Endodermal cell (in vitro differentiated cells): ENCODE measurements around the gene IHH. TPM values are rescaled to one million over a fixed set of nuclear protein-coding genes. Genes with fewer than 3 reads are reported as not detected.

ENCODE experiments used
- DNase-seq: peaks from one replicate; pipeline ENCODE4 v3.0.0-alpha.2; 2017
- H3K27ac ChIP-seq: 2 replicates; pipeline ENCODE4 v1.5.1; 2013; ENCODE audit warnings: mild to moderate bottlenecking, low read depth, low read length, moderate library complexity
- H3K27me3 ChIP-seq: 2 replicates; pipeline ENCODE4 v1.6.1; 2013; ENCODE audit warnings: mild to moderate bottlenecking, low read length, moderate library complexity; ENCODE audit not compliant: insufficient read depth, control insufficient read depth, poor library complexity, severe bottlenecking
- H3K36me3 ChIP-seq: 2 replicates; pipeline ENCODE4 v1.7.0; 2013; ENCODE audit warnings: mild to moderate bottlenecking, low read length, moderate library complexity; ENCODE audit not compliant: control insufficient read depth, insufficient read depth
- H3K4me1 ChIP-seq: one replicate; pipeline ENCODE4 v1.7.0; 2013; ENCODE audit warnings: low read length; ENCODE audit not compliant: control insufficient read depth, insufficient read depth
- H3K4me3 ChIP-seq: 2 replicates; pipeline ENCODE4 v1.5.1; 2013; ENCODE audit warnings: mild to moderate bottlenecking, low read length, moderate library complexity
- H3K9ac ChIP-seq: 2 replicates; pipeline ENCODE4 v1.6.1; 2013; ENCODE audit warnings: mild to moderate bottlenecking, low read length, moderate library complexity; ENCODE audit not compliant: poor library complexity, severe bottlenecking; ENCODE audit errors: extremely low read depth
- H3K9me3 ChIP-seq: 2 replicates; pipeline ENCODE4 v1.6.1; 2013; ENCODE audit warnings: mild to moderate bottlenecking, low read length, moderate library complexity; ENCODE audit not compliant: control insufficient read depth
- H3K27ac Mint-ChIP-seq: 2 replicates; pipeline ENCODE4 v1.8.0; 2020; ENCODE audit warnings: mixed read lengths
- H3K27me3 Mint-ChIP-seq: 2 replicates; pipeline ENCODE4 v1.8.0; 2021; ENCODE audit warnings: mild to moderate bottlenecking, mixed read lengths; ENCODE audit not compliant: insufficient read depth
- H3K36me3 Mint-ChIP-seq: 2 replicates; pipeline ENCODE4 v1.8.0; 2020; ENCODE audit warnings: low read depth, mixed read lengths
- H3K4me1 Mint-ChIP-seq: 2 replicates; pipeline ENCODE4 v1.8.0; 2020; ENCODE audit warnings: mixed read lengths
- H3K4me3 Mint-ChIP-seq: 2 replicates; pipeline ENCODE4 v1.8.0; 2020; ENCODE audit warnings: mild to moderate bottlenecking, moderate library complexity, mixed read lengths
- H3K9me3 Mint-ChIP-seq: 2 replicates; pipeline ENCODE4 v1.8.0; 2020; ENCODE audit warnings: mild to moderate bottlenecking, mixed read lengths
- WGBS, 2 experiments: methylation state at CpG; one replicate each; pipeline versions ENCODE4 v1.1.5 to v1.1.7; 2013; ENCODE audit warnings: missing lambda C conversion rate in 2 of 2, mixed read lengths in 1 of 2; ENCODE audit not compliant: insufficient coverage in 1 of 2, insufficient read length in 1 of 2; 5-methylcytosine and 5-hydroxymethylcytosine counted together
- total RNA-seq, 2 donors: library from RNA; stranded (reverse); fragmentation: NEBNext Ultra II Directional in 1 of 2; extraction: Animal tissue kit (Norgen Biotek cat#: 25700) in 1 of 2; gene quantifications; 2 replicates in 1 of 2; 3 replicates in 1 of 2; pipeline ENCODE4 v1.2.1, GENCODE V29; 2021
- TF ChIP-seq, protein P1 (sequence below): fragments of 200-600 bp; sonication (generic); conservative IDR thresholded peaks from 2 replicates; pipeline ENCODE4 v1.5.0; 2021; ENCODE audit warnings: antibody characterized with exemption, mild to moderate bottlenecking

The IHH gene
- total RNA-seq, 2 donors from 2014 or later: 2.1 to 10.3 TPM

DNA sequence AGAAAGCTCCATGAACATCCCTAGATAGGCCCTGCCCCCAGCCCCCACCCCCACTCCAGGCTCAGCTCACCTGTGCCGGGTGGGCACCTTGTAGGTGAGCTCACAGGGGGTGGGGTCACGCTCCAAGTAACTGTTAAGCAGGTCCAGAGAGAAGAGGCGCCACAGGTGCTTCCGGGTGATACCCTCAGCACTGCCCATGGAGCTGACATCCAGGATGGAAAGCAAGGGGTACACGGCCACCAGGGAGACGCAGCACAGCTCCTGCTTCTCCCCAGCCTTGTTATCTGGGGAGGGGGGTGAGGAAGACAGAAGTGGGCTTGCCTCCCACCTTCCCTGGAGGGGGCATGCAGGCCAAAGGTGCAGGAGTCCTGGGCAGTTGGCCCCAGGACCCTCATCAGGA, 41.3 kb downstream of the IHH start:
- TF ChIP-seq, protein P1, sequence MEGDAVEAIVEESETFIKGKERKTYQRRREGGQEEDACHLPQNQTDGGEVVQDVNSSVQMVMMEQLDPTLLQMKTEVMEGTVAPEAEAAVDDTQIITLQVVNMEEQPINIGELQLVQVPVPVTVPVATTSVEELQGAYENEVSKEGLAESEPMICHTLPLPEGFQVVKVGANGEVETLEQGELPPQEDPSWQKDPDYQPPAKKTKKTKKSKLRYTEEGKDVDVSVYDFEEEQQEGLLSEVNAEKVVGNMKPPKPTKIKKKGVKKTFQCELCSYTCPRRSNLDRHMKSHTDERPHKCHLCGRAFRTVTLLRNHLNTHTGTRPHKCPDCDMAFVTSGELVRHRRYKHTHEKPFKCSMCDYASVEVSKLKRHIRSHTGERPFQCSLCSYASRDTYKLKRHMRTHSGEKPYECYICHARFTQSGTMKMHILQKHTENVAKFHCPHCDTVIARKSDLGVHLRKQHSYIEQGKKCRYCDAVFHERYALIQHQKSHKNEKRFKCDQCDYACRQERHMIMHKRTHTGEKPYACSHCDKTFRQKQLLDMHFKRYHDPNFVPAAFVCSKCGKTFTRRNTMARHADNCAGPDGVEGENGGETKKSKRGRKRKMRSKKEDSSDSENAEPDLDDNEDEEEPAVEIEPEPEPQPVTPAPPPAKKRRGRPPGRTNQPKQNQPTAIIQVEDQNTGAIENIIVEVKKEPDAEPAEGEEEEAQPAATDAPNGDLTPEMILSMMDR: no peak
- H3K9ac ChIP-seq: no peak overlapping the region
- WGBS, 2 experiments: 82 to 91% methylated on average over 2 to 6 of the region's 6 CpGs

DNA sequence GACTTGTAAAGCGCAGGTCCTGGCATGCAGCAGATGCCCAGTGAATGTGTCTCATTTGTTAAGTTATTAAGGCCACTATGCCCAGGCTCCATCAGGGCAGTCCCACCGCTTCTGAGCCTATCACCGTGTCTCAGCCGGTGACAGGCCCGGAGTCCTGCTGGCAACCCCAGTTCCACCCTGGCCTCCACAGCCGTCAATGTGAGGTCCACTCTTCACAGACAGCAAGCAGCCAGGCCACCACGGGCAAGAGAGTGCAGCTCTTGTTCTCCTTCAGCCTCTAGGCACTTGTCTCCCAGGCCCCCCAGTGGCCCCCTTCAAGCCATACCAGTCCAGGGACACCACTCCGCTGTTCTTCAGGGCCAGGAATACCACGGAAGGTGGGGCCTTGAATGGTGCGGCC, 42.0 kb downstream of the IHH start:
- H3K36me3 Mint-ChIP-seq: no peaks in the 10 kb centered on the region
- no peaks in the 10 kb centered on the region for H3K4me1 ChIP-seq
- no peak overlapping the region for H3K4me3 ChIP-seq
- WGBS, 2 experiments: 94 to 95% methylated on average over 8 to 10 of the region's 10 CpGs
- no peaks in the 10 kb centered on the region for H3K4me1 Mint-ChIP-seq
- TF ChIP-seq, protein P1: no peak
- no peak overlapping the region for H3K9ac ChIP-seq
- H3K9me3 Mint-ChIP-seq: no peaks in the 10 kb centered on the region
- no peaks in the 10 kb centered on the region for H3K9me3 ChIP-seq
- no peak overlapping the region for H3K4me3 Mint-ChIP-seq
- H3K27me3 Mint-ChIP-seq: peaks cover 45% of the 10 kb centered on the region
- H3K27me3 ChIP-seq: peaks cover 35% of the 10 kb centered on the region
- H3K36me3 ChIP-seq: no peaks in the 10 kb centered on the region
- no peak overlapping the region for H3K27ac Mint-ChIP-seq
- DNase-seq: no peak
- no peak overlapping the region for H3K27ac ChIP-seq

More for the DNA sequence above, 41.3 kb downstream of the IHH start:
- Histone ChIP-seq H3K27me3 (peaks cover 28% of the 10 kb centered on the region), H3K4me3 (no peak overlapping the region), H3K36me3 (no peaks in the 10 kb centered on the region), H3K4me1 (no peaks in the 10 kb centered on the region), H3K27ac (no peak overlapping the region), H3K9me3 (no peaks in the 10 kb centered on the region)
- H3K27ac Mint-ChIP-seq: no peak overlapping the region
- no peaks in the 10 kb centered on the region for H3K36me3 Mint-ChIP-seq
- no peak overlapping the region for H3K4me3 Mint-ChIP-seq
- H3K9me3 Mint-ChIP-seq: no peaks in the 10 kb centered on the region
- no peaks in the 10 kb centered on the region for H3K4me1 Mint-ChIP-seq
- no peak for DNase-seq
- H3K27me3 Mint-ChIP-seq: peaks cover 38% of the 10 kb centered on the region

DNA sequence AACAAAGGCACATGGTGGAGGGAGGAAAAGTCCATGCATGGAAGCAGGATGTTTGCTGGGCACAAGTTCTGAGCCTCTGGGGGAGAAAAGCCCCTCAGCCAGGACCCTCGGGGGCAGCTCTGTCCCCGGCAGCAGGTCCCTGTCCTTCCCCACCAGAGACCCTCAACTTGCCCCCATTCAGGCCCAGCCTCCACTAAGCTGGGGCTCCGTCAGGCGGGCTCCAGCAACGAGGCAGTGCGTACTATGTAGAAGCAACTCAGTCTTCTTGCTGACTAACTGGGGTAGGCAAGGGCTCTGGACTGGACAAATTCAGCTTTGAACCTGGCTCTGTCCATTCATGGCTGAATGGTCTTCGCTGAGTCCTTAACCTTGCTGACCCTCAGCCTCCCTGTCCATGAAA, 42.4 kb downstream of the IHH start:
- Histone ChIP-seq H3K9ac (no peak overlapping the region), H3K27ac (no peak overlapping the region), H3K36me3 (no peaks in the 10 kb centered on the region), H3K27me3 (peaks cover 38% of the 10 kb centered on the region), H3K9me3 (no peaks in the 10 kb centered on the region), H3K4me1 (no peaks in the 10 kb centered on the region), H3K4me3 (no peak overlapping the region)
- Mint-ChIP-seq H3K4me1 (no peaks in the 10 kb centered on the region), H3K36me3 (no peaks in the 10 kb centered on the region), H3K4me3 (no peak overlapping the region), H3K9me3 (no peaks in the 10 kb centered on the region), H3K27me3 (peaks cover 50% of the 10 kb centered on the region), H3K27ac (no peak overlapping the region)
- WGBS, 2 experiments: 90 to 93% methylated on average over 5 to 7 of the region's 7 CpGs
- no peak for DNase-seq
- TF ChIP-seq, protein P1: no peak
